NCI-H82 treated with DMSO at 0.1 percent for 48 hours (cell line): ENCODE results near the gene KCNQ5.
"Not testable (repeated sequence)": the region's sequence is repeated elsewhere in the genome, so short reads cannot be mapped to it uniquely, and the experiment has no call there.

Experiments used
- DNase-seq: peaks from one replicate; lab custom pipeline; 2025; ENCODE audit not compliant: unreplicated experiment; lab: John Stamatoyannopoulos, UW

The KCNQ5 gene

DNA sequence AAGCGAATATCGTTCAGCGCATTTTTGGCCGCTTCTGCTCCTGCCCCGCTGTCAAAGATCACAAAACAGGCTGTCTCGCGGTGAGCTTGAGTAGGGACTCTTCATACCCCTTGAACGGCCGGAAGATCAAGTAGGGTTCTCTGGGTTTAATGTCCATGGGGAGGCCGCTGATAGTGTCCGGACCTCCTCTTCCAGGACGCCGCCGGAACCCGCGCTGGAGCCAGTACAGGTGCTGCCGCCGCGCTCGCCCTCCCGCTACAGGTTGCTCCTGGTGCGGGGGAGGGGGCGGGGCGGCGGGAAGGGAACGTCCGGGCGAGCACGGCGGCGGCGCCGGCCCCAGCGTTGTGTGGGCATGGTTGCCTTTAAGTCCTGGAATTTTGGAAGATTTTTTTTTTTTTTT is 536.0 kb downstream of the KCNQ5 start:
- no peak for DNase-seq

DNA sequence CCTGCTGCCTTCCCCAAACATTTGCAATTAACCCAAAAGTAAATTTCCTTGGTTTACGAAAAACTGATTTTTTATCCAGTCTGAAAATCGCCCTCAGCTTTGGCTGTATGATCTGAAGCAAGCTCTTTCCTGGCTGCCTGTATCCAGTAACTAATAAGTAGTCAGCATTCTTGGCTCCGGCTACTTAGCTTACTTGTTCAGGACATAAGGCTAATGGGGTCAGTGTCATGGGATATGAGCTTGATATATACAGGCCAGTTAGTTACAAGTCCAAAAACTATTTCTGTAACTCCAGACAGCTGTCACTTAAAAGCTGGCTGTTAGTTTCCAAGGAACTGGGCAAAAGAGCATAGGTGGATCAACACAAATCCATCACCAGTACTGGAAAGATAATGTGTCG is 547.2 kb downstream of the KCNQ5 start:
- no peak for DNase-seq

DNA sequence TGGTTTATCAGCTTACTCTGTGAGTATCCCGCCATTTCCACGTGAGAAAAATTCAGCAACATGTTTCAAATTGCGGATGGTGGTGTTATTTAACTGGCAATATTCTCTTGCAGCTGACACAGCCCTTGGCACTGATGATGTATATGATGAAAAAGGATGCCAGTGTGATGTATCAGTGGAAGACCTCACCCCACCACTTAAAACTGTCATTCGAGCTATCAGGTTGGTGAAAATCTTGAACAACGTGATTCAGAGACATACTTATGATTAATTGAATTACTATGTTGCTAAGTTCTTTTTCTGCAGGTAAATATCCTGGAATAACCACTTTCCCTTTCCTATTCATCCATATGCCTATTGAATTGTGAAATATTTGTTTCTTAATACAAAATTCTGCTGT is 547.8 kb downstream of the KCNQ5 start:
- no peak for DNase-seq

DNA sequence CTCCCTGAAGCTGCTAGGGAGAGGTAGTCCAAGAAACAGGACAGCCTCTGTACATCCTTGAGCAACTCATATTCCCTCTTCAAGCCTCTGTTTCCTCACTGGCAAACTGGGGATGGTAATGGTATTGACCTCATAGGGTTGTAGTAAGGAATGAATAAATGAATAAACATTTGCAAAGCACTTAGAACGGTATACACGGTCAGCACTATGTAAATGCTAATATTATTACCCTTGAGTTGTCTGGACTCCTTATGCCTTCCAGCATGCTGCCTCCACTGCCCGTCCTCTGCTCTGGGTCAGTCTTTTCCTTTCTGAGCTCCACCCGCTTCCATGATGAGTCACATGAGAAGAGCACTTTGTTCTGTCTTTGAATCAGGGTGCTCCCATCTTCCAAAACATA is 552.8 kb downstream of the KCNQ5 start:
- DNase-seq = no peak

DNA sequence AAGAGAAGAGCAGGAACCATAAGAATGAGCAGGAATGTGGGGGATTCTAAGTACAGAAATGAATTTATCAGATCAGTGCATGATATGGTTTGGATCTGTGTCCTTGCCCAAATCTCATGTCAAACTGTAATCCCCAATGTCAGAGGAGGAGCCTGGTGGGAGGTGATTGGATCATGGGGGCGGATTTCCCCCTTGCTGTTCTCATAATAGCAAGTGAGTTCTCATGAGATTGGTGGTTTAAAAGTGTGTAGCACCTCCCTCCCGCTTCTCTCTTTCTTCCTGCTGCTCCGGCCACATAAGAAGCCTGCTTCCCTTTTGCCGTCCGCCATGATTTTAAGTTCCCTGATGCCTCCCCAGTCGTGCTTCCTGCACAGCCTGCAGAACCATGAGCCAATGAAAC is 554.2 kb downstream of the KCNQ5 start:
- no peak for DNase-seq

DNA sequence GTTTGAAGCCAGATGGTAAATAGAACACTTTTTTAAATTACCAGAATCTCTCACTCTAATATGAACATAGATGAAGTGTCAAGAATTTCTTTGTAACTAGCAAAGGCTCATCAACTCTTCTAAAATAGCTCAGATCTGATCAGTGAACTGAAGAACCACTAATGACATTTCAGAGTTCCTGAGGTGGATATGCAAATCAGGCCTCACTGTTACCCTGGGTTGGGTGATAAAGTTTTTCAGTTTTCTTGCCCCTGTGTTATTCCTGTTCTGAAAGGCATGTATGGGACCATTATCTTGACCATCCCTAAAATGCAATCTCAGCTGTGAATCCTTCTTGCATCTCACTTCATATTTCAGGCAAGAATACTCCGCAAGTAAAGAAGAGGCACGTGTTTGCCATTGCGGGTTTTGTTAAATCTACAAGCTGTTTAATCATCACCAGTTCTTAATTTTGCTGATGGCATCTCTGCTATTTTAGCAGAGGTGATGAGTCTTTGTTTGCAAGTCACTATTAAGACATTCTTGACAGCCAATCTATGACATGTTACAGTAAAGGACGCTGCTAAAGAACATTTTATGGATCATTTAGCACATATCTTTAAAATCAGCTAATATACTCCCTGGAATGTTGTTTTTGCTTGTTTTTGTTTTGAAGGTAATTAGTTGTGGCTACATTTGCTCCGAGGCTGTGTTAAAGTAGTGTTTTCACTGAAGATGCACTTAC is 555.5 kb downstream of the KCNQ5 start:
- DNase-seq = no peak

DNA sequence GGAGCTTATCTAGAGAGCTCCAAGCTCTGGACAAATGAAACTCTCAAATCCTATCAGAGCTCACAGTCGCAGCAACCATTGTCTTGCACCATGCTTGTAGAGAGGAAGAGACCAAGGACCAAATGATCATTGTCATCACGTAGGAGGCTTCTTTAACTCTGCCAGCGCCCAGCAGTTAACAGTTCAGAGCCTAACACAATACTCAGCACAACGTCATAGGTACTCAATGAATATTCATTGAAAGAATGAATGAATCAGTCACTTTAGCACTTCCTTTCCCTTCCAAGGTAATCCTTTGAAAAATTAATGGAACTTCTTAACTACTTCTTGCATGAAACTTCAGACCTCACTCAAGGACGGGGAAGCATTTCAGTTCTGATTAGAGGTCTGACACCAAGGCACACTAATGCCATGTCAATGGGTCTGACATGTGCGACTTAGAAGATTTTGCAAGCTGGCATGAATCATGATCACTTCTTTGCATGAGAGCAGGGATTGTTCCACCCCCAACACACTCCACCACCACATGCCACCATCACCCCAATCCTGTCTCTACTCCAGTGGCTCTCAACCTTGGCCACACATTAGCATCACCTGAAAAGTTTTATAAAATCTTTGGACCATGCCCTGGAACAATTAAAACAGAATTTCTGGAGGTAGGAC is 558.3 kb downstream of the KCNQ5 start:
- no peak for DNase-seq

DNA sequence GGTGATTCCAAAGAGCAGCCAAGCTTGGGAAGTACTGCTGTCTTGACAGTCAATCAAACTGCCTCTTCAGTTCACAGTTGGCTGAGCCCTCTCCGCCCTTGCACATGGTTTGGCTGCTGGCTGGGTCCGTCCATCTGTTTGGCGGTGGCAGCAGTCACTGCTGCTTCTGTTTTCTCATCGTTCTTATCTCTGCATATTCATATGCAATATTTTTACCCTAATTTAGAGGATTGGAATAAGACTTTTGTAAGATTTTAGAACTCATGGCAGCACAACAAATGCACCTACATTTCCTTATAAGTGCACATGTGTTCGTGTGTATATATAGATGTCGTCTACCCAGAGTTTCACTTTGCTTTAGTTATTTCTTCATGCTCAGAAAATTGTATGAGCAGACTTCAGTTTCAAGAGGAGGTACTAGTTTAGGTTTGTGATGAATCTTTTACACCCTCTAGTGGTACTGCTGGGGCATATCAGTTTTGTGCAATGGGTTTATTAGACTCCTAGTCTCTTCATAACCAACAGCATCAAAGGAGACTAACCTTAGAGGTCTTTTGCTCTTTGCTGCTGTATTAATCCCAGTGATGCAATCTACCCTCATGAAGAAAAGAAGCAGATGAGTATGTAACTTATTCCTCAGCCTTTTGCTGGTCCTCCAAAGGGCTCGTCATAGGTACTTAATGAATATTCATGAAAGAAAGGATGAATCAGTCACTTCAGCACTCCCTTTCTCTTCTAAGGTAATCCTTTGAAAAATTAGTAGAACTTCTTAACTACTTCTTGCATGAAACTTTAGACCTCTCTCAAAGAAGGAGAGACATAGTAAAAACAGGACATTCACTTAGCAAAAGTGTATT is 559.1 kb downstream of the KCNQ5 start:
- peak; percentile 70 for DNase-seq

DNA sequence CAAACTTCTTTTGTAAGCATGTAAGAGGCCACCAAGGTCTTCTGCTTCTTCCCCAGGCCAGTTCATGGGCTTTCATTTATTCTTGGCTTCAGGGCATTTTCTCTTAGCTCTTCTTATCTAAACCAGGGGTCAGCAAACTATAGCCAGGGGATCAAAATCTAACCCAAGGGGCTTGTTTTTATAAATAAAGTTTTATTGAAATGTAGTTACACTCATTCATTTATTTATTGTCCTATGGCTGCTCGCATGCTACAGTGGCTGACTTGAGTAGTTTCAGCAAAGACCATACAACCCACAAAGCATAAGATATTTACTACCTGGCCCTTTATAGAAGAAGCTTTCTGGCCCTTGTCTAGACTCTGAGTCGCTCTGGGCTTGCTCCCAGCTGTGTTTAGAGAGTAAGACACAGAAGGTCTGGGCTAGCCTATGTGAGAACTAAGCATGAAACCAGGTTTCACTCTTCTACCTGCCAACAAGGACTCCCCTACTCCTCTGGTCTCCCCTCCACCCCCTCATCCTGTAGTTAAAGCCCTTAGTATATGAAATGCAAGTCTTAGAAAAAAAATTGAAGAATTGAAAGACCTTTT is 560.2 kb downstream of the KCNQ5 start:
- no peak for DNase-seq

DNA sequence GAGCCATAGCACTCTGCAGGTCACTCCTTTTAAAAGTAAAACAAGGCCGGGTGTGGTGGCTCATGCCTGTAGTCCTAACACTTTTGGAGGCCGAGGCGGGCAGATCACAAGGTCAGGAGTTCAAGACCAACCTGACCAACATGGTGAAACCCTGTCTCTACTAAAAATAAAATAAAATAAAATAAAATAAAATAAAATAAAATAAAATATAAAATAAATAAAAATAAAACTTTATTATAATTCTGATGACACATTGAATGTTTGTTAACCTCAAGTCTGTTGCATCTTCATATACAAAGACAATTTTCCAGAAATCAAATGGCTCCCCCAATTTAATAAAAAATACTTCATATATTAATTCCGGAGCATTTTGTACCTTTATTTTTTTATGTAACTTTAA is 571.4 kb downstream of the KCNQ5 start:
- not testable (repeated sequence) for DNase-seq

DNA sequence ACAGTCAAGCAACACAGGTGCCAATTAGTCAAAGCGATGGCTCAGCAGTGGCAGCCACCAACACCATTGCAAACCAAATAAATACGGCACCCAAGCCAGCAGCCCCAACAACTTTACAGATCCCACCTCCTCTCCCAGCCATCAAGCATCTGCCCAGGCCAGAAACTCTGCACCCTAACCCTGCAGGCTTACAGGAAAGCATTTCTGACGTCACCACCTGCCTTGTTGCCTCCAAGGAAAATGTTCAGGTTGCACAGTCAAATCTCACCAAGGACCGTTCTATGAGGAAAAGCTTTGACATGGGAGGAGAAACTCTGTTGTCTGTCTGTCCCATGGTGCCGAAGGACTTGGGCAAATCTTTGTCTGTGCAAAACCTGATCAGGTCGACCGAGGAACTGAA is 572.9 kb downstream of the KCNQ5 start:
- no peak for DNase-seq

DNA sequence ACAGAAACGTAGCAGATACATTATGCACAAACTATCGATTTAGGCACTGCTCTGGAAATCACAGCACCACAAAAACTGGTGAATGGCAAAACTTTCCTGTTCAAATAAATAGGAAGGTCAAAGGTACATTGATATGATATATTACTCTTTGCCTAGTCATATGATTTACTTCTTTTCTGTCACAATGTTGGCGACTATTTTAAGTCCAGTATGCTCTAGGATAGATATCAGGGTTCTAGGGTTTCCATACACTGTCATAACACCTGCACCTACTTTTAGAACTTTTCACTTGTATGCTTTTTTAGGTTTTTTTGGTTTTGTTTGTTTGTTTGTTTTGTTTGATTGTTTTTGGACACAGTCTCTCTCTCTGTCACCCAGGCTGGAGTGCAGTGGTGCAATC is 578.4 kb downstream of the KCNQ5 start:
- no peak for DNase-seq

DNA sequence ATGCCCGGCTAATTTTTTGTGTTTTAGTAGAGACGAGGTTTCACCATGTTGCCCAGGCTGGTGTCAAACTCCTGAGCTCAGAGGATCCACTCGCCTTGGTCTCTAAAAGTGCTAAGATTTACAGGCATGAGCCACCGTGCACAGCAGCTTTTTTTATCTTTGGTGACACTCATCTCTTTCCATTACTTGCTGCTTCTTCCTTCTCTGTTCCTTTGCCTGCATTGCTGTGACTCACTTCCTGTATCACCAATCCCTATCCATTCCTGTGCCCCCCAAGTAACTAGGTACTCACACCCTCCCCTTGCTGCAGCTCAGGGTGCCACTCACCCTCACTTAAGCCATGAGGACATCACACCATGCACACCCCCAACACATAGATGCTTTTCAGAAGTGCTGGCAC is 578.9 kb downstream of the KCNQ5 start:
- DNase-seq = no peak

DNA sequence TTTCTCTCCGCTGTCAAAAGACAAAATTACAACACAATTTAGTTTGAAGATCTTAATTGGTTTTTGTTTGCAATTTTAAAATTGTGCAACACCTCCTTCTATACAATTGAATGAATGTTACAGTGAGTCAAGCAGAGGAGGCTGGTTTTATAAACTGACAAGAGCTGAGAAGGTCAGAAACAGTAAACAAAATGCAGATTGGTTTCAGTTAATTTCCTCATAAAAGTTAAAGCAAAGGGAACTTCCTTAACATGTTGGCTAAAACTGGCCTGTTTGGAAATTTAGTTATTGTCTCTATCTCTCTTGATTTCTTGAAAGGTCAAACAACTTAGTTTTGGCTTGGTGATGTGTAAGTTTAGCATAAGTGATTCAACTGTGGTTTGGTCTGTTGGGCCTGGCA is 581.2 kb downstream of the KCNQ5 start:
- no peak for DNase-seq

DNA sequence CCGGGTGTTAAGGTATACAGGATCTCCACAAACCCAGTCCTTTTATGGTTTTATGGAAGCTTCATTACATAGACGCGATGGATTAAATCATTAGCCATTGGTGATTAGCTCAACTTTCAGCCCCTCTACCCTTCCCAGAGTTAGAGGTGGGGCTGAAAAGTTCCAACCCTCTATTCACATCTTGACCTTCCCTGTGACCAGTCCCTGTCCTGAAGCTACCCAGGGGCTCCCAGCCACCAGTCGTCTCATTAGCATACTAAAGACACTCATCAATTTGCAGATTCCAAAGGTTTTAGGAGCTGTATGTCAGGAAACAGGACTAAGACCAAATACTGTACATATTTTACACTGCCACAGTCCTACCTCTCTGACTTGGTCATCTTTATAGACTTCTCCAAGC is 582.4 kb downstream of the KCNQ5 start:
- no peak for DNase-seq

DNA sequence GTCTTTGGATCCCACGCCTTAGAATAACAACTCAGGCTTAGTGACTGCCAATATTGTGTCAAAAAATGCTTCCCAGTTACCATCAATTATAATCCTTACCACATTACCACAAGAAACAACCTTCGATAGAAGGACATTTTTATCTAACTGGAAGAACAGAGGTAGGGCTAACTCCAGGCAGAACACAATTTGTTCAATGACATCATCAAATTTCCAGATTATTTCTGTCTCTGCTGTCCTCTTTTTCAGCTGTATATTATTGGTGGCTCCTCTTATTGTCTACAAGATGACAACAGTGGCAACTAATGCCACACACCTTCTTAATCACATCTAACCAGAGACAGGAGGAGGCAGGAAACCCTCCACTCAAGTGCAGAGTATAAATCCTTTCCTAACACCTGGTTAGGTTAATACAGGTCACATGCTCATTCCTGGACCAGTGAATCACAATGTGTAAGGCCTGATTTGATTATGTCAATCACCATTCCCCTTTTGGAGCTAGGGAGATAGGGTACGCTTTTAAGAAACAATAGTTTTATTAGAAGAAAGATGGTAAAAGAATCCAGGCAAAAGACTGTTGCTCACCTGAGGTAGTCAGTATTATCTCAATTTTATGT is 585.5 kb downstream of the KCNQ5 start:
- no peak for DNase-seq

DNA sequence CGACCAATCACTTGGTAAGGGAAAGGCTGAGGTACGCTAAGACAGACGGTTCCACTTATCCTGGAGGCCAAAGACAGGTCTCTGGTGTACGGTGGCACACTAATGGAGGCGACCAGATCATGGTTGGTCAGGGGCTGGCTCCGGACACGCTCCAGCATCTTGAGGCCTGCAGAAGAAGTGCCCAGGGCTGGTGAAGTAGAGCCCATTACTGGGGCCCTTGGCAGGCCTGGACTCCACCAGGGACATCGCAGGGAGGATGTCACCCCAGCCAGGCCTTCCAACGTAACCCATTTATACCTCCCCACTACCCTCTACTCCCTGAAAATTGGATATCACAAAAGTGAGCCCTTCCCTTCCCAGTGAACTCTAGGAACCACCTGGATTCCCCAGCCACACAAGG is 587.3 kb downstream of the KCNQ5 start:
- no peak for DNase-seq

DNA sequence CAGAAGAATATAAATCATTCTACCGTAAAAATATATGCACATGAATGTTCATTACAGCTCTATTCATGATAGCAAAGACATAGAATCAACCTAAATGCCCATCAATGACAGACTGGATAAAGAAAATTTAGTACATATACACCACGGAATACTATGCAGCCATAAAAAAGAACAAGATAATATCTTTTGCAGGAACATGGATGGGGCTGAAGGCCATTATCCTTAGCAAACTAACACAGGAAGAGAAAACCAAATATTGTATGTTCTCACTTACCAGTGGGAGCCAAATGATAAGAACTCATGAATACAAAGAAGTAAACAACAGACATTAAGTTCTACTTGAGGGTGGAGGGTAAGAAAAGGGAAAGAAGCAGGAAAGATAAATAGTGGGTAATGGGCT is 595.0 kb downstream of the KCNQ5 start:
- DNase-seq = no peak

DNA sequence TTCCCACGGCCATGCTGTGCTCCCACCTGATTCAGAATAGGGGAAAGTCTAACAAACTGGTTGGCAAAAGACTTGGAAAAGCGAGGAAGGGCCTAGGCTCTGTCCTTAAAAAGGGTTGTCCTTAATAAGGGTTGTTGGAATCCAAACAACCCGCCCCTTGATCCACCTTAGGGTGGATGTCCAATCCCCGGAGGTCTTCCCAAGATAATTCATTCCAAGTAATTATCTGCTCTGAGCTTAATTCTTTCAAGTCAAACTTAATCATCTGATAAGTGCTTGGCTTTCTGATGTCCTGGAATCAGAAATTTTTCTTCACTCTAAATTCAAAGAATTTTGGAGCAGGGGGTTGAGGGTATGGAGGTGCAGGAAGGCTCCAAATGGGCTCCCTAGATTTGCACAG is 603.5 kb downstream of the KCNQ5 start, which contains the start of gene KHDC1L:
Gene KHDC1L (minus strand): TSS at position 101 of the 400 bp plus-strand sequence. CDS start 88 bp downstream, at position 13.
- no peak for DNase-seq

DNA sequence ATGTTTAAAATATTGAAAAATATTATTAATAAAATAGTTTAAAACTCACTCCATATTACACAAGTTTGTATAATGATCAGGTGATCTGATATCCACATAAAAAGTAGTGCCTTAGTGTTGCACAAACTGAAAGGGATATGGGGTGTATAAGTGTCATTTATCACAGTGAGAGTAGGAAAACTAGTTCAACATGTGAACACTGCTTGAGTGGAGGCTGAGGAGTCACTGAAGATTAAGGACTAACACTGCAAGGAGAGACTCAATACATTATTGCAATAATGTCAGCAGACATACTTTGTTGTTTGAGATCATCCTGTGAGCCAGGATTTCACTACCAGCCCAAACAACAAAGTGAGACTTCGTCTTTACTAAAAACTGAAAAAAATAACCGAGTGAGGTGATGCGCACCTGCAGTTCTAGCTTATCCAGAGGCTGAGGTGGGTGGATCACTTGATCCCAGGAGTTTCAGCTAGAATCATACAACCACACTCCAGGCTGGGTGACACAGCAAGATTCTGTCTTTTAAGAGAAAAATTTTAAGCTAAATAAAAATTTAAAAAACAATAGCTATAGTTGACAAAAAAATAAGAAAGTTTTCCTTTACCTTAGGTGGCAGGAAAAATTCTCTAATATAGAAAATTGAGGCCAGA is 605.9 kb downstream of the KCNQ5 start:
- no peak for DNase-seq

DNA sequence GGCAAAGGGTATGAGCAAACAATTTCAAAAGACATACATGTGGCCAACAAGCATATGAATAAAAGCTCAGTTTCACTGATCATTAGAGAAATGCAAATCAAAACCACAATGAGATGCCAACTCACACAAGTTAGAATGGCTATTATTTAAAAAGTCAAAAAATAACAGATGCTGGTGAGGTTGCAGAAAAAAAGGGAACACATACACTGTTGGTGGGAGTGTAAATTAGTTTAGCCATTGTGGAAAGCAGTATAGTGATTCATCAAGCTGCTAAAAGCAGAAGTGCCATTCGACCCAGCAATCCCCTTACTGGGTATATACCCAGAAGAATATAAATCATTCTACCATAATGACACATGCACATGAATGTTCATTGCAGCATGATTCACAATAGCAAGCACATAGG is 610.1 kb downstream of the KCNQ5 start:
- DNase-seq = no peak
